ENCODE measurements around the gene CDK3. TPM values are rescaled to one million over a fixed set of nuclear protein-coding genes. Genes with fewer than 3 reads are reported as not detected.

CDK3 gene
- total RNA-seq, result 1 to 10 TPM; 3.4 to 4.9 TPM

DNA sequence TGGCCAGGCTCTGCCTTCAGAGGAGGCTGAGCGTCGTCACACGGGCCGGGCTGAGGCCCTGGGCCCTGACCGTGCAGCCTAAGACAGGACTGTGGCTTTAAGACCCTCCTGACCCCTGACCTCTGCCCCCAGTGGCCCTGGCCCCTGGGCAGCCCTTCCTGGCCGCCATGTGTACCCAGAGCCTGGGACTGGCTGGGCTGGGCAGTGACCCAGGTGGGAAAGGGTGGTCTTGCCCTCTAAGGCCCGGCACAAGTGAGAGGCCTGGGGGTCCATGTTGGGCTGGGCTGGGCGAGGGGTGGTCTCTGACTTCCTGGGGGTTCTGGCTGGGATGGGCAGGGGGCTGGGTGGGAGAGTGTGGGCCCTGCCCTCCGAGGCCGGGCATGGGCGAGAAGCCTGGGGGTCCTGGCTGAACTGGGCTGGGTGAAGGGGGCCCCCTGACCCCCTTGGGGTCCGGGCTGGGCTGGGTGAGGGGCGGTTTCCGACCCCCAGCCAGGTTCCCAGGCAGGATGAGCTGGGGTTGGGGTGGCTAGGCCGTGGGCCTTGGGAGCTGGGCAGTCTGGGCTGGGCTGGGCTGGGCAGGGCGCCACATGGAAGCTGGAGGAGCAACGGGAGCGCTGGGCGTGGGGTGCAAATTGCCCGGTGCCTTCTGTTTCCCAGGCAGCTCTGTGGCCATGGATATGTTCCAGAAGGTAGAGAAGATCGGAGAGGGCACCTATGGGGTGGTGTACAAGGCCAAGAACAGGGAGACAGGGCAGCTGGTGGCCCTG is at the start of gene CDK3:
CDK3 (plus strand) TSS at position 101 of the 767 bp plus-strand sequence; CDS start at position 672, 571 bp downstream.
- H3K36me3 ChIP-seq (replicated peaks in 1 of 2; ENCODE audit: insufficient read depth in 1 of 2, low read depth in 2 of 2), result no peaks in the 10 kb centered on the region
- H3K4me1 ChIP-seq, result peaks cover 57% of the 10 kb centered on the region
- WGBS, 2 donors, result 72 to 76% methylated on average over 10 to 18 of the region's 21 CpGs
- DNase-seq, result peak; percentile 44 to 78 (median 61)
- H3K9me3 ChIP-seq, result no peaks in the 10 kb centered on the region
- intact Hi-C loops (cut with DNase I), result no loop called here
- no peaks in the 10 kb centered on the region for H3K27me3 ChIP-seq
- no peak within 1 kb of the TSS for H3K4me3 ChIP-seq
- no peak for ATAC-seq
- TF ChIP-seq, protein P1, sequence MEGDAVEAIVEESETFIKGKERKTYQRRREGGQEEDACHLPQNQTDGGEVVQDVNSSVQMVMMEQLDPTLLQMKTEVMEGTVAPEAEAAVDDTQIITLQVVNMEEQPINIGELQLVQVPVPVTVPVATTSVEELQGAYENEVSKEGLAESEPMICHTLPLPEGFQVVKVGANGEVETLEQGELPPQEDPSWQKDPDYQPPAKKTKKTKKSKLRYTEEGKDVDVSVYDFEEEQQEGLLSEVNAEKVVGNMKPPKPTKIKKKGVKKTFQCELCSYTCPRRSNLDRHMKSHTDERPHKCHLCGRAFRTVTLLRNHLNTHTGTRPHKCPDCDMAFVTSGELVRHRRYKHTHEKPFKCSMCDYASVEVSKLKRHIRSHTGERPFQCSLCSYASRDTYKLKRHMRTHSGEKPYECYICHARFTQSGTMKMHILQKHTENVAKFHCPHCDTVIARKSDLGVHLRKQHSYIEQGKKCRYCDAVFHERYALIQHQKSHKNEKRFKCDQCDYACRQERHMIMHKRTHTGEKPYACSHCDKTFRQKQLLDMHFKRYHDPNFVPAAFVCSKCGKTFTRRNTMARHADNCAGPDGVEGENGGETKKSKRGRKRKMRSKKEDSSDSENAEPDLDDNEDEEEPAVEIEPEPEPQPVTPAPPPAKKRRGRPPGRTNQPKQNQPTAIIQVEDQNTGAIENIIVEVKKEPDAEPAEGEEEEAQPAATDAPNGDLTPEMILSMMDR (IDR thresholded peaks at IDR 0.05), result no peak
- TF ChIP-seq POLR2A (IDR thresholded peaks at IDR 0.05), result no peak
- H3K27ac ChIP-seq, result peak within 1 kb of the TSS; percentile 14 to 65 (median 47)

DNA sequence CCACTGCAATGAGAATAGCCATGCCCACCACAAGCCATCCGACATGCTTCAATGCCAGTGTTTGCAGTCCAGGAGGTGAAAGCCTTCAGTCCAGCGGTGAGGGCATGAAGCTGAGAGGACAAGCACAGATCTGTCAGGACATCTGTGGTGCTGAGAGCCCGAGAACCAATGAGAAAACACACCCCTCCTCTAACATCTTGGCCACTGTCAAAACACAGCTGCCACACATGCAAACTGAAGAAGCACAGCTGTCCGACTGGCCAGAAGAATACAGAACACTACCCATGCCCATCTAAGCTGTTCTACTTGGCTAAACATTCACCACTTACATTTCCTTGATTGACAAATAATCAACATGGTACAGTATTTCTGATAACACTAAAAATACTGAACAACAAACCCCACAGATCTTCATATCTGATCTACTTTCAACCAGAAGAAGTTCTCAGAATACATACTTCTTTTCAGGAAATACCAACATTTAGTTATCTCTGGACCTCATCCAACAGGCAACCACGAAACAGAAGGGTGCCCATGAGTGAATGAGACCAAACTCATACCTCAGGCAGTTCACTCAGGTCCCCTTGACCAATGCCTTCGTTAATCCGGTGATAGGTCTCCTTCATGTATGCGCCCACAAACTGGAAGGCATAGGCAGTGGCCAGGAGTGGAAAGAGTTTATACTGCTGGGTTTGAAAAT is 49.6 kb upstream of the CDK3 start:
- H3K27ac ChIP-seq, result no peak overlapping the region
- peaks cover 28 to 66% of the 10 kb centered on the region in 2 donors for H3K36me3 ChIP-seq (replicated peaks in 1 of 2; ENCODE audit: insufficient read depth in 1 of 2, low read depth in 2 of 2)
- DNase-seq (no peak), ATAC-seq (no peak)
- H3K9me3 ChIP-seq, result no peaks in the 10 kb centered on the region
- H3K4me3 ChIP-seq, result no peak overlapping the region
- H3K4me1 ChIP-seq, result no peaks in the 10 kb centered on the region
- H3K27me3 ChIP-seq, result no peaks in the 10 kb centered on the region
- TF ChIP-seq, protein P1 (IDR thresholded peaks at IDR 0.05), result no peak
- TF ChIP-seq POLR2A (IDR thresholded peaks at IDR 0.05), result no peak
- intact Hi-C loops (cut with DNase I), result no loop called here
- 78 to 79% methylated on average over 8 of the region's 8 CpGs for WGBS, 2 donors

DNA sequence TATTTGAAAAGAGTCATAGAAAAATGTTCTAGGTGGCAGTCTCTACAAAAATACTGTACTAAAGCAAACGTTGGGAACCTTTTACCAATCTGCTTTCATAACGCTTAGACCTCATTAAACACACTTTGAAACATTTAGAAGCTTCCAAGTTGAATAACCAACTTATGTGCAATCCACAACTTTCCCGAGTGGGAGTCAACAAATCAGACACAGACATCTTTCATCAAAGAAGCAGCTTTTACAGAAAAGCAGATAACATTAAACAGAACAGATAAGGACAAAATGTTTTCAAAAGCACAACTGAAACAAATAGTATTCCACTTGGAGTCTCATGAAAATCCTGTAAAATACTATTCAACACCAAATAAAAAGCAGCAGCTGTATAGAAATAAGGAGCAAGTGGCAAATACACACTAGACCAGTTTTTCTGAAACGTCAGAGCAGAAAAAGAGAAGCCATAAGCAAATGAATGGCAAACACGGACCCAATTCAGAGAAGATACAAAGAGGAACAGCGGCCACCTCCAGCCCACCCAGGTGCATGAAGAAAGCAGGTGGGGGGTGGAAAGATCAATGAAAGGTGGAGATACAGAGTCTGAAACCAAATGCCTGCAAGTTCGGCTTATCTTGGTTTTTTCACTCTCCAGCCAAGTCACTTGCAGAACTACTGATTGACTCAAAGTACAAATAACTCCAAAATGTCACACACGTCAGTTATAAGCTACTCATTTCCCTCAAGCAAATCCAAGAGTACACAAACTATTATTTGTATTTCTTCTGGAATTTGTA is 41.4 kb upstream of the CDK3 start:
- peak overlapping the region in 3 of 4 donors; percentile 60 to 71 (median 62) for H3K27ac ChIP-seq
- H3K9me3 ChIP-seq, result no peaks in the 10 kb centered on the region
- peaks cover 35% of the 10 kb centered on the region for H3K4me1 ChIP-seq
- peak in 1 of 4 donors; percentile 21 for DNase-seq
- peak; percentile 77 for ATAC-seq
- intact Hi-C loops (cut with DNase I), result no loop called here
- TF ChIP-seq POLR2A (IDR thresholded peaks at IDR 0.05), result no peak
- H3K27me3 ChIP-seq, result no peaks in the 10 kb centered on the region
- H3K36me3 ChIP-seq (replicated peaks in 1 of 2; ENCODE audit: insufficient read depth in 1 of 2, low read depth in 2 of 2), result peaks cover 7 to 15% of the 10 kb centered on the region in 2 donors
- H3K4me3 ChIP-seq, result no peak overlapping the region
- 12 to 17% methylated on average over 8 of the region's 8 CpGs for WGBS, 2 donors

DNA sequence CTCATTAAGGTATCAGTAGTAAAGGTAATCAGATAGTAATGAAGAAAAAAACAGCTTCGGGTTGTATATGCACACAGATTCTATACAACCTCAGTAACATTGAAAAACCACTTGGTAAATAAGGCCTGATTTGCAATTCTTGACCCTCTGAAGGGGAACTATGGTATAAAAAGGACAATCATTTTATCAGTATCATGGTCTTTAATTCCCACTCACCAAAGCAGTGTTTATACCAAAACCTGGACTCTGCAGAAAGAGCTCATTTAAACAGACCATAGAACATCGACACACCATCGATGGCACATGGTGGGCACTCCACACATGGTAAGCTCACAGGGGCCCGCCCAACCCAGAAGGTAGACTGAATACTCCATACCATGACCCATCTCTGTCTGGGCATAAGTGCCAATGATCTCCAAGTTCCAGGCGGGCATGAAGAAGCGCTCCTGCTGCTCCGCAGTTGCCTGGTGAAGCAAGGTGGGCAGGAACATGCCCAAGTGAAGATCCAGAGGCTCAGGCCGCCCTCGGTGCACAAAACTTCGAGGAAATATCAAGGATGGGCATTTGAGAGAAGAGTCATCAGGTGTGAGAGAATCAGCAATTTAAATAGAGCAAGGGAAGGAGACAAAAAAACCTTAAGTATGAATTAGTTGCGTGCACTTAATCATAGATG is 40.7 kb upstream of the CDK3 start:
- no peak overlapping the region for H3K4me3 ChIP-seq
- ATAC-seq, result no peak
- peaks cover 35% of the 10 kb centered on the region for H3K4me1 ChIP-seq
- peak overlapping the region in 3 of 4 donors; percentile 60 to 71 (median 62) for H3K27ac ChIP-seq
- peaks cover 4 to 11% of the 10 kb centered on the region in 2 donors for H3K36me3 ChIP-seq (replicated peaks in 1 of 2; ENCODE audit: insufficient read depth in 1 of 2, low read depth in 2 of 2)
- H3K27me3 ChIP-seq, result no peaks in the 10 kb centered on the region
- DNase-seq, result no peak
- intact Hi-C loops (cut with DNase I), result no loop called here
- TF ChIP-seq, protein P1 (IDR thresholded peaks at IDR 0.05), result no peak
- no peak for TF ChIP-seq POLR2A (IDR thresholded peaks at IDR 0.05)
- H3K9me3 ChIP-seq, result no peaks in the 10 kb centered on the region
- 83% methylated on average over 9 to 11 of the region's 11 CpGs for WGBS, 2 donors
